SH-SY5Y (cell line): ENCODE results near the gene INHA.

Experiments used
- GATA2 ChIP-seq: IDR thresholded peaks from 2 replicates; pipeline ENCODE4 v1.6.1; 2011; ENCODE audit warnings: mild to moderate bottlenecking, low read depth, low read length
- GATA3 ChIP-seq: IDR thresholded peaks from 2 replicates; pipeline ENCODE4 v1.6.1; 2011; ENCODE audit warnings: low read depth, mild to moderate bottlenecking, low read length, moderate library complexity

DNA sequence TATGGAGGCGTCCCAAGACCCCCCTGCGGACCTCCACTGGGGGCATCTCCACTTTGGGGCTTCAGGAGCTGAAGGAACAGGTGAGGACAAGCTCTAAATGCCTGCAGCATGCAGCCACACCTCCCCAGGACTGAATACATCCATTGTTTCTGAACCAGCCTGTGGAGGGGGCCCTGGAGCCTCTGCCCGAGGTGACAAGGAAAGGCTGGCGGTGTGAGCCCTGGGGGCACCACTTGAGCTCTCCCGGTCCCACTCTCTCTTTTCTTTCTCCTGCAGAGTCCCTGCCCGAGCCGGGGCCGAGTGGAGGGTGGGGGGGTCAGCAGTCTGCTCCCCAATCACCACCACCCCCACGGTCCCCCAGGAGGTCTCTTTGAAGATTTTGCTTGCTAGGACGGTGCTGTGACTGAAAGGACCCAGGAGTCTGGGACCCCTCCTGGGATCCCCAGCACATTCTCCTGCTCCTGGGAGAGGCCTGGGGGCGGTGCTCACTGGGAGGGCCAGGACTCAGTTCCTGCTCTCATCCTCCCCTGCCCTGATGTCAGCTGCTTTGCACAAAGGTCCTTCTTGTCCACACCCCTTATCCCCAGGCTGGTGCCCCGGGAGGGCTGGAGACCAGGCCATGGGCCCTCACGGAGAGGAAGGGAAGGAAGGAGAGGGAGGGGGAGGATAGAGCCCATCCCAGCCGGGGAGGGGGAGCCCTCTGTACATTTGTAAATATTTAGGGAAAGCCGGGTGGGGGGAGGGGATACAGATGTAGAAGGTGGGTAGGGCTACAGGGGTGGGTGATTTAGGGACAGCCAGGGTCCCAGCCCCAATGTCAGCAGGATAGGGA is 34.2 kb upstream of the INHA start:
- TF ChIP-seq GATA2 (no peak), GATA3 (no peak)
